SH-SY5Y (cell line): ENCODE data around the gene GASK1A.

Experiments
- GATA2 ChIP-seq: IDR thresholded peaks from 2 replicates; pipeline ENCODE4 v1.6.1; 2011; ENCODE audit warnings: mild to moderate bottlenecking, low read depth, low read length
- GATA3 ChIP-seq: IDR thresholded peaks from 2 replicates; pipeline ENCODE4 v1.6.1; 2011; ENCODE audit warnings: low read depth, mild to moderate bottlenecking, low read length, moderate library complexity

- TF ChIP-seq GATA3 (no peak), GATA2 (no peak)
Measured at GRCh38 chr3:43082457-43082856, 103.3 kb downstream of the GASK1A start.
